Suprapubic skin (tissue), 4 donors: ENCODE data around the gene CD151. TPM values are rescaled to one million over a fixed set of nuclear protein-coding genes. Genes with fewer than 3 reads are reported as not detected.

Experiments used
- DNase-seq, 2 donors: peaks; one replicate each; pipeline ENCODE4 v3.0.0-alpha.2; 2019; ENCODE audit warnings: low spot score in 2 of 2
- H3K27ac ChIP-seq: fragments of 200-600 bp; sonication (generic); one replicate; pipeline ENCODE4 v1.5.1; 2019
- H3K27me3 ChIP-seq: fragments of 200-600 bp; sonication (generic); one replicate; pipeline ENCODE4 v1.5.1; 2019
- H3K36me3 ChIP-seq: fragments of 200-600 bp; sonication (generic); one replicate; pipeline ENCODE4 v1.5.1; 2019
- H3K4me1 ChIP-seq: fragments of 200-600 bp; sonication (generic); one replicate; pipeline ENCODE4 v1.5.1; 2019
- H3K4me3 ChIP-seq: fragments of 200-600 bp; sonication (generic); one replicate; pipeline ENCODE4 v1.5.1; 2019; ENCODE audit warnings: mild to moderate bottlenecking
- H3K9me3 ChIP-seq: fragments of 200-600 bp; sonication (generic); one replicate; pipeline ENCODE4 v1.5.1; 2019
- EP300 ChIP-seq: sonication (generic); formaldehyde crosslinking; IDR thresholded peaks from one replicate; pipeline ENCODE4 v1.6.1; 2017; ENCODE audit warnings: antibody characterized with exemption
- POLR2A ChIP-seq, 2 donors: fragments of 450-650 bp; IDR thresholded peaks; one replicate each; pipeline ENCODE4 v1.6.1; 2017; ENCODE audit warnings: antibody characterized with exemption in 2 of 2, mild to moderate bottlenecking in 2 of 2, moderate library complexity in 2 of 2
- POLR2AphosphoS5 ChIP-seq, 3 donors: sonication (generic); formaldehyde crosslinking; IDR thresholded peaks; one replicate each; pipeline ENCODE4 v1.6.1; 2017; ENCODE audit warnings: antibody characterized with exemption in 3 of 3
- WGBS: methylation state at CpG from one replicate; pipeline ENCODE4 v1.1.5; 2018; 5-methylcytosine and 5-hydroxymethylcytosine counted together
- total RNA-seq, 4 donors: library from RNA; depleted of rRNA; stranded (reverse); fragments of >200 nt; gene quantifications; one replicate each; pipeline ENCODE4 v1.1.0, GENCODE V29; 2016
- TF ChIP-seq, protein P1 (sequence below), 2 donors: fragments of 200-600 bp in 1 of 2; fragments of 450-650 bp in 1 of 2; sonication (generic) in 1 of 2; IDR thresholded peaks; one replicate each; pipeline ENCODE4 v1.5.1; 2016 to 2019; ENCODE audit warnings: antibody characterized with exemption in 2 of 2, mild to moderate bottlenecking in 1 of 2, moderate library complexity in 1 of 2

CD151 gene
- total RNA-seq, 4 donors from 2014 or later = 108 to 162 (median 150) TPM

DNA sequence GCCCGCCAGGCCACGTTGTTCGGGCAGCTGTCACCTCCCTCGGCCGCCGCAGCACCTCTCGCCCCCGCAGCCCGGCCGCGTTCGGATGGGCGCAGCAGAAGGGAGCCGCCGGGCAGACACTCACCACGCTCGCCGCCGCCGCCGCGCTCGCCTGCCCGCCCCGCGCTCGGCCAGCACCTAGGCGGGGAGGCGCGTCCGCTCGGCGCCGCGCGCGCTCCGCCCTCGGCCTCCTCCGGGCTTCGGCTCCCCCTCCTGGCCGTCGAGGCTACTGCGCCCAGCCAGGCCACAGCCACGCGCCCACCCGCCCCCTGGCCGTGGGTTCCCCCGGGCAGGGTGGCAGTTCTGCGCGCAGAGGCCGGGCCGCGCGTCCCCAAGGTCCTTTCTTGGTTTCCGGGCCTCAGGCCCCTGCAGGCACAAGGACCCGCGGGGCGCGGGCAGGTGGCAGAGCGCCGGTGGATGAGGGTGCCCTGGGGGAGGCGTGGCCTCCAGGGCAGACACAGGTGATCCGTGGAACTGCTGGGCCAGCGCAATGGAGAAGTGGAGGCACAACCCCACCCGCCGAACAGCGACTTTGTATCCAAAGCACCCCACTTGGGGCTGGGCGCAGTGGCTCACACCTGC is 34.5 kb upstream of the CD151 start, which contains the start of gene SLC25A22:
Gene SLC25A22, minus strand, starts transcription at position 189 of the 621 bp plus-strand sequence. CDS start 3,275 bp downstream, outside the sequence.
- no peak for DNase-seq
- peaks cover 44% of the 10 kb centered on the region for H3K4me1 ChIP-seq

DNA sequence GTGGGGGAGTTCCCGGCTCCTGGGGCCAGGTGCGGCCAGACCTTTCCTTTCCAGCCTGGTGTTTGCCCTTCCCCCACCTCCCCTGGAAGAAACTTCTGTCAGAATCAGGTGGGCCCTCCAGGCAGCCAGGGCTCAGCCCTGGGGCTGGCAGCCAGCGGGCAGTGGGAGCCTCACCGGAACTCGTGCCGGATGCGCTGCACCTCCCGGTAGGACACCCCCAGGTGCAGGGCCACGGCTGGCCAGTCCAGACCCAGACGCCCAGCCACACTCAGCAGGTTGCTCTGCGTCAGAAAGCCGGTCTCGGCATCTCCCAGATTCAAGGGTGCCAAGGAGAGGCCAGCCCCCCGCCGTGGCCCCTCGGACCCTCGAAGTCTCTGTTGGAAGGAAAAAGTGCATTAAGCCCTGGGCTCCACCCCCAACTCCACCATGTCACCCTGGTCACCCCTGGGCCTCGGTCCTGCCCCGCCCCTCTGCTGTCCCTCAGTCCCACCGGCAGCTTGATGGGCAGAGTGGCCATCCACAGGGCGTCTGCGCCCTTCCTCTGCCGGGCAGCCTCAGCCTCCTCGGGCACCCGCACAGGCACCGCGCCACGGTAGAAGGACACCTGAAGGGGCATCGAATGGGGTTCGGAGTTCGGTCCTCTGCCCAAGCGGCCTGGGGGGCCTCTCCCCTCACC is 33.0 kb upstream of the CD151 start:
- H3K9me3 ChIP-seq = no peaks in the 10 kb centered on the region
- H3K36me3 ChIP-seq = peaks cover 23% of the 10 kb centered on the region
- H3K4me3 ChIP-seq = no peak overlapping the region
- TF ChIP-seq, protein P1, sequence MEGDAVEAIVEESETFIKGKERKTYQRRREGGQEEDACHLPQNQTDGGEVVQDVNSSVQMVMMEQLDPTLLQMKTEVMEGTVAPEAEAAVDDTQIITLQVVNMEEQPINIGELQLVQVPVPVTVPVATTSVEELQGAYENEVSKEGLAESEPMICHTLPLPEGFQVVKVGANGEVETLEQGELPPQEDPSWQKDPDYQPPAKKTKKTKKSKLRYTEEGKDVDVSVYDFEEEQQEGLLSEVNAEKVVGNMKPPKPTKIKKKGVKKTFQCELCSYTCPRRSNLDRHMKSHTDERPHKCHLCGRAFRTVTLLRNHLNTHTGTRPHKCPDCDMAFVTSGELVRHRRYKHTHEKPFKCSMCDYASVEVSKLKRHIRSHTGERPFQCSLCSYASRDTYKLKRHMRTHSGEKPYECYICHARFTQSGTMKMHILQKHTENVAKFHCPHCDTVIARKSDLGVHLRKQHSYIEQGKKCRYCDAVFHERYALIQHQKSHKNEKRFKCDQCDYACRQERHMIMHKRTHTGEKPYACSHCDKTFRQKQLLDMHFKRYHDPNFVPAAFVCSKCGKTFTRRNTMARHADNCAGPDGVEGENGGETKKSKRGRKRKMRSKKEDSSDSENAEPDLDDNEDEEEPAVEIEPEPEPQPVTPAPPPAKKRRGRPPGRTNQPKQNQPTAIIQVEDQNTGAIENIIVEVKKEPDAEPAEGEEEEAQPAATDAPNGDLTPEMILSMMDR (IDR thresholded peaks at IDR 0.05) = no peak
- TF ChIP-seq POLR2A (IDR thresholded peaks at IDR 0.05) = no peak
- no peak for TF ChIP-seq EP300
- no peak for TF ChIP-seq POLR2AphosphoS5 (IDR thresholded peaks at IDR 0.05)
- H3K4me1 ChIP-seq = peaks cover 48% of the 10 kb centered on the region
- no peak for DNase-seq
- no CpG with 5 or more reads among the region's 32 CpGs for WGBS
- H3K27ac ChIP-seq = no peak overlapping the region
- no peaks in the 10 kb centered on the region for H3K27me3 ChIP-seq

More for the DNA sequence above, 34.5 kb upstream of the CD151 start, which contains the start of gene SLC25A22:
- no CpG with 5 or more reads among the region's 69 CpGs for WGBS
- Histone ChIP-seq H3K27me3 (no peaks in the 10 kb centered on the region), H3K9me3 (no peaks in the 10 kb centered on the region), H3K27ac (peak within 1 kb of the TSS; percentile 78), H3K4me3 (peak within 1 kb of the TSS; percentile 72), H3K36me3 (peaks cover 23% of the 10 kb centered on the region)
- TF ChIP-seq, protein P1 (IDR thresholded peaks at IDR 0.05) = peak; percentile 82 to 93
- TF ChIP-seq EP300 = no peak
- TF ChIP-seq POLR2AphosphoS5 (IDR thresholded peaks at IDR 0.05) = no peak
- TF ChIP-seq POLR2A (IDR thresholded peaks at IDR 0.05) = no peak

DNA sequence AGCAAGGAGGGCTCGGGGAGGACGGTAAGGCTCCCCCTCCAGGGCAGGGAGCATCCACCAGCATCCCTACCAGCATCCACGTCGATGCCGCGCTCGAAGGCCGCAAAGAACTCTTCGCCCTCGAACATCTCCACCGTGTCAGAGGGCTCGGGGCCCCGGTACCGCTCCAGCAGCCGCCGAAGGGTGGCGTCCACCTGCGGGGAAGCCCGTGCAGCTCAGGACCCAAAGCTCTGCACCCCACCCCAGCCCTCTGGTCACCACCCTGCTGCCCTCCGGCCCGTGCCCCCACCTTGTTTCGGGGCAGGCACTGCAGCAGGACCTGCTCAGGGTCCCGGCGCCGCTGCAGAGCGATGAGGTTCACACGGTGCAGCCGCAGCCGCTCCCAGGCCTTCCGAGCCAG is 32.3 kb upstream of the CD151 start:
- Histone ChIP-seq H3K36me3 (peaks cover 23% of the 10 kb centered on the region), H3K27me3 (no peaks in the 10 kb centered on the region), H3K4me3 (no peak overlapping the region), H3K4me1 (peaks cover 47% of the 10 kb centered on the region), H3K27ac (no peak overlapping the region), H3K9me3 (no peaks in the 10 kb centered on the region)
- no peak for TF ChIP-seq POLR2AphosphoS5 (IDR thresholded peaks at IDR 0.05)
- TF ChIP-seq EP300 = no peak
- TF ChIP-seq, protein P1 (IDR thresholded peaks at IDR 0.05) = no peak
- TF ChIP-seq POLR2A (IDR thresholded peaks at IDR 0.05) = no peak
- 94% methylated on average over 19 of the region's 30 CpGs for WGBS
- DNase-seq = no peak

DNA sequence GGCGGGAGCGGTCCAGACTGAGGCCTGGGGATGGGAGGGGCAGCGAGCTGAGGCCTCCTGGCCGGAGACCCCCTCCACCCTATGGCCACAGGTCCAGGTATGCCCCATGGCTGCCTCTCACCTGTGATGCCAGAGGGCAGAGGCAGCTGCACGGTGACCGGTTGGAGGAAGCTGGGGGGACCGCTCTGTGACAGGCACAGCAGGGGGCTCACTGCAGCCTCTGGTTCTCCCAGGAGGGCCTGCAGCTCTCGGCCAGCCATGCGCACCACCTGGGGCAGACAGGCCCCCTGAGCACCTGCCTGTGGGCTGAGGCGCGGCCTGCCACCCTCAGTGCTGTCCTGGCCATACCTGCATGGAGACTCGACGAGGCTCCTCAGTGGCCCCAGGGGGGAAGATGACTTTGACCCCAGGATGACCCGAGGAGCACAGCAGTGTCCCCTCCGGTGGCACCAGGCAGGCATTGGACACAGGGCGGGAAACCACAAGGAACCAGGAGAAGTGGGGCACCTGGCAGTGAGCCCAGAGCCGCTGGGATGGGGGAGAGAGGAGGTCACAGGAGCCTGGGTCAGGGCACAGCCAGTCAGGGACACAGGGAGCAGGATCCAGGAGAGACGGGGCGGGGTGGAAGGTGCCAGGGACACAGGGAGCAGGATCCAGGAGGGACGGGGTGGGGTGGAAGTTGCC is 31.5 kb upstream of the CD151 start:
- Histone ChIP-seq H3K36me3 (peaks cover 23% of the 10 kb centered on the region), H3K4me3 (no peak overlapping the region), H3K4me1 (peaks cover 44% of the 10 kb centered on the region), H3K9me3 (no peaks in the 10 kb centered on the region), H3K27ac (no peak overlapping the region), H3K27me3 (no peaks in the 10 kb centered on the region)
- no peak for DNase-seq
- WGBS = 89% methylated on average over 15 of the region's 20 CpGs
- no peak for TF ChIP-seq POLR2A (IDR thresholded peaks at IDR 0.05)
- TF ChIP-seq, protein P1 (IDR thresholded peaks at IDR 0.05) = no peak

DNA sequence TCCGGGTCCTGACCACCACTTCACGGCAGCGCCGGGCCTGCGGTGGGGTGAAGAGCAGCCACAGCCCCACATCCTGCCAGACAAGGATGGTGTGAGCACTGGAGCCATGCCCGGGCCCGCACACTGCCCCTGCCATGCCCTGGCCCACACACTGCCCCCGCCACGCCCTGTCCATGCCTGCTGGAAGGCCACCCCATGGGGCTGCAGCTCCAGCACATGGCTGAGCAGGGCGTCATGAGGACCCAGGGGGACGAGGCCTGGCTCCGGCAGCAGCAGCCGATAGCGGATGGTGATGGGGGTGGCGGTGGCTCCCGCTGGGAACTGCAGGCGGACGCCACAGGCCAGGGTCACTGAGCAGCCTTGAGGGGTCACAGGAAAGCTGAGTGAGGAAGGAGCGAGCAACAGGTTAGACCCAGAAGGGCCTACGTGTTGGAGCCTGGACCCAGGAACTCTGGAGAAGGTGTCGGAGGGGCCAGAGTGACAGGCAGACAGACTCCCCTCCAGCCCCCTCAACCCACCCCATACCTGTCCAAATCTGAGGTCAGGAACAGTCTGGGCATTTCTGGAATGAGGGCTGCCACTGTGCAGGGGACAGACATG is 30.6 kb upstream of the CD151 start:
- TF ChIP-seq EP300 = no peak
- no peak for TF ChIP-seq POLR2AphosphoS5 (IDR thresholded peaks at IDR 0.05)
- TF ChIP-seq, protein P1 (IDR thresholded peaks at IDR 0.05) = no peak
- DNase-seq = no peak
- H3K27ac ChIP-seq = no peak overlapping the region
- no peak overlapping the region for H3K4me3 ChIP-seq
- peaks cover 36% of the 10 kb centered on the region for H3K4me1 ChIP-seq
- H3K9me3 ChIP-seq = no peaks in the 10 kb centered on the region
- WGBS = 95% methylated on average over 19 of the region's 21 CpGs
- H3K27me3 ChIP-seq = no peaks in the 10 kb centered on the region
- H3K36me3 ChIP-seq = peaks cover 23% of the 10 kb centered on the region
